Suprapubic skin (tissue), 4 donors: ENCODE data around the gene C4BPA.

ENCODE experiments used
- CTCF ChIP-seq, 2 donors: fragments of 200-600 bp in 1 of 2; fragments of 450-650 bp in 1 of 2; sonication (generic) in 1 of 2; IDR thresholded peaks; one replicate each; pipeline ENCODE4 v1.5.1; 2016 to 2019; ENCODE audit warnings: antibody characterized with exemption in 2 of 2, mild to moderate bottlenecking in 1 of 2, moderate library complexity in 1 of 2
- POLR2A ChIP-seq, 2 donors: fragments of 450-650 bp; IDR thresholded peaks; one replicate each; pipeline ENCODE4 v1.6.1; 2017; ENCODE audit warnings: antibody characterized with exemption in 2 of 2, mild to moderate bottlenecking in 2 of 2, moderate library complexity in 2 of 2
- POLR2AphosphoS5 ChIP-seq, 3 donors: sonication (generic); formaldehyde crosslinking; IDR thresholded peaks; one replicate each; pipeline ENCODE4 v1.6.1; 2017; ENCODE audit warnings: antibody characterized with exemption in 3 of 3

DNA sequence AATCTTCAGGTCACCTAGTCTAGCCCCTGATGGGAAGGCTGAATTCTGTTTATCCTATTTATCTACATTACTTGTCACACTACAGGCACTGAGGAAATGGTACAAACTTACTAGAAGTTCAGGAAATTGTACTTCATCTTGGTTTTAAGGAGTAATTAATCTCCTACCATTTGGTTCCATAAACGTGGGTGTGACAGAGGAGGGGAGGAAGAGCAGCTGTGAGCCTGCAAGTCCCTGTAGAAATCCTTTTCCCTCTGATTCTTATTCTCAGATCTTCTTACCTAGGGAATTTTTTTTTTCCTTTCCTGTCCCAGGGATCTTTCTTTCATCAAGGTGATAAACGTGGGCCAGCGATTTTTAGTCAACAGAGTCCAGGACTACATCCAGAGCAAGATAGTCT is 36.8 kb upstream of the C4BPA start:
- TF ChIP-seq POLR2A (IDR thresholded peaks at IDR 0.05) (no peak), CTCF (IDR thresholded peaks at IDR 0.05) (no peak), POLR2AphosphoS5 (IDR thresholded peaks at IDR 0.05) (no peak)
